ENCODE measurements around the gene IFT122.
"Not testable (repeated sequence)": the region's sequence is repeated elsewhere in the genome, so short reads cannot be mapped to it uniquely, and the experiment has no call there.

IFT122 gene

GRCh38 chr3:129439817-129440617 is at the start of gene IFT122, which contains the start of gene MBD4:
Gene IFT122 (plus strand): TSS chr3:129440224. CDS start chr3:129440331, 107 bp downstream.
Gene MBD4 (minus strand): TSS chr3:129439948. CDS start chr3:129439833, 115 bp downstream.
- peak; percentile 100 for DNase-seq

- DNase-seq, result not testable (repeated sequence)
Measured at GRCh38 chr3:129391583-129391982, 48.4 kb upstream of the IFT122 start.

- not testable (repeated sequence) for DNase-seq
Measured at GRCh38 chr3:129392106-129392887, 47.7 kb upstream of the IFT122 start.

- no peak for DNase-seq
Measured at GRCh38 chr3:129393271-129393670, 46.8 kb upstream of the IFT122 start.

- DNase-seq, result not testable (repeated sequence)
Measured at GRCh38 chr3:129393760-129394564, 46.1 kb upstream of the IFT122 start.

- DNase-seq, result peak; percentile 29
Measured at GRCh38 chr3:129398803-129399144, 41.2 kb upstream of the IFT122 start.

- peak; percentile 96 for DNase-seq
Measured at GRCh38 chr3:129399145-129399894, 40.7 kb upstream of the IFT122 start.

GRCh38 chr3:129399895-129400357 is 40.1 kb upstream of the IFT122 start:
- DNase-seq, result peak; percentile 12

- DNase-seq, result no peak
Measured at GRCh38 chr3:129402210-129402609, 37.8 kb upstream of the IFT122 start.

GRCh38 chr3:129402616-129403015 is 37.4 kb upstream of the IFT122 start:
- DNase-seq, result no peak

GRCh38 chr3:129403450-129403849 is 36.6 kb upstream of the IFT122 start:
- no peak for DNase-seq

GRCh38 chr3:129404130-129404529 is 35.9 kb upstream of the IFT122 start:
- no peak for DNase-seq

- no peak for DNase-seq
Measured at GRCh38 chr3:129404610-129405009, 35.4 kb upstream of the IFT122 start.

GRCh38 chr3:129409541-129409940 is 30.5 kb upstream of the IFT122 start:
- no peak for DNase-seq

GRCh38 chr3:129410971-129411370 is 29.1 kb upstream of the IFT122 start:
- DNase-seq, result no peak

GRCh38 chr3:129412542-129413198 is 27.4 kb upstream of the IFT122 start:
- DNase-seq, result no peak

- DNase-seq, result not testable (repeated sequence)
Measured at GRCh38 chr3:129413238-129413637, 26.8 kb upstream of the IFT122 start.

GRCh38 chr3:129413687-129414506 is 26.1 kb upstream of the IFT122 start:
- no peak for DNase-seq

- no peak for DNase-seq
Measured at GRCh38 chr3:129415378-129415777, 24.6 kb upstream of the IFT122 start.

GRCh38 chr3:129415830-129416229 is 24.2 kb upstream of the IFT122 start:
- no peak for DNase-seq

- DNase-seq, result no peak
Measured at GRCh38 chr3:129416415-129416814, 23.6 kb upstream of the IFT122 start.
